Caco-2 (cell line): Measurements from ENCODE around the gene NEFH. TPM values are rescaled to one million over a fixed set of nuclear protein-coding genes. Genes with fewer than 3 reads are reported as not detected.
A peak's percentile ranks its signal among the peaks of the same experiment; 100 is the strongest.

Source experiments
- Bru-seq: library from RNA; stranded (reverse); fragments of 400-500 nt; gene quantifications from one replicate; lab custom pipeline; 2021; lab: Mats Ljungman, UMichigan
- BruChase-seq, 2 experiments: library from RNA; stranded (reverse); fragments of 400-500 nt; gene quantifications; one replicate each; lab custom pipeline; 2021; lab: Mats Ljungman, UMichigan
- BruUV-seq: library from RNA; stranded (reverse); fragments of 400-500 nt; replicated peaks from 2 replicates; lab custom pipeline; 2021; lab: Mats Ljungman, UMichigan
- CTCF ChIA-PET: fragments of 300-600 bp; sonication (Branson Sonifier 250); formaldehyde crosslinking; loops from one replicate; lab custom pipeline; 2022; ENCODE audit warnings: antibody characterized with exemption; lab: Charles Lee
- POLR2A ChIA-PET: fragments of 300-600 bp; sonication (Branson Sonifier 250); formaldehyde crosslinking; loops from one replicate; lab custom pipeline; 2022; ENCODE audit warnings: antibody characterized with exemption; lab: Charles Lee
- DNase-seq, 2 experiments: peaks; one replicate each; pipeline versions ENCODE4 v3.0.0 to v3.0.0-alpha.2; 2020 to 2022
- H3K27me3 ChIP-seq: replicated peaks from 2 replicates; pipeline ENCODE4 v1.6.0; 2011; ENCODE audit warnings: low read length; ENCODE audit not compliant: control insufficient read depth, insufficient read depth
- H3K36me3 ChIP-seq: 2 replicates; pipeline ENCODE4 v1.5.1; 2011; ENCODE audit warnings: low read length; ENCODE audit not compliant: control insufficient read depth, insufficient read depth
- H3K4me1 ChIP-seq: fragments of 250-450 bp; sonication (Bioruptor Pico); 2 replicates; pipeline ENCODE4 v1.5.1; 2020; ENCODE audit warnings: mild to moderate bottlenecking
- H3K4me3 ChIP-seq: 2 replicates; pipeline ENCODE4 v1.5.1; 2011; ENCODE audit warnings: low read depth, mild to moderate bottlenecking, control low read depth, low read length
- H3K9me3 ChIP-seq: fragments of 250-450 bp; sonication (Bioruptor Pico); 2 replicates; pipeline ENCODE4 v1.5.1; 2020; ENCODE audit warnings: mild to moderate bottlenecking, moderate library complexity
- H3K27ac Mint-ChIP-seq: one replicate; pipeline ENCODE4 v1.8.0; 2022; ENCODE audit warnings: mixed read lengths; ENCODE audit not compliant: unreplicated experiment
- H3K27me3 Mint-ChIP-seq: one replicate; pipeline ENCODE4 v1.8.0; 2022; ENCODE audit warnings: mixed read lengths; ENCODE audit not compliant: insufficient read depth, unreplicated experiment
- H3K36me3 Mint-ChIP-seq: one replicate; pipeline ENCODE4 v1.8.0; 2022; ENCODE audit warnings: mild to moderate bottlenecking, mixed read lengths; ENCODE audit not compliant: insufficient read depth, unreplicated experiment
- H3K4me1 Mint-ChIP-seq: one replicate; pipeline ENCODE4 v1.8.0; 2022; ENCODE audit warnings: low read depth, mixed read lengths; ENCODE audit not compliant: unreplicated experiment
- H3K4me3 Mint-ChIP-seq: one replicate; pipeline ENCODE4 v1.8.0; 2022; ENCODE audit warnings: mild to moderate bottlenecking, moderate library complexity, mixed read lengths; ENCODE audit not compliant: unreplicated experiment
- H3K9me3 Mint-ChIP-seq: one replicate; pipeline ENCODE4 v1.8.0; 2022; ENCODE audit warnings: mixed read lengths; ENCODE audit not compliant: unreplicated experiment
- CTCF ChIP-seq, 2 experiments: fragments of 200-600 bp in 1 of 2; IDR thresholded peaks; 1 replicate in 1 of 2; 2 replicates in 1 of 2; pipeline versions ENCODE4 v1.5.1 to v1.8.0; 2011 to 2022; ENCODE audit warnings: antibody characterized with exemption in 1 of 2, control low read depth in 1 of 2, inconsistent platforms in 1 of 2, low read depth in 1 of 2, low read length in 1 of 2, mild to moderate bottlenecking in 1 of 2, moderate library complexity in 1 of 2; ENCODE audit not compliant: insufficient read depth in 1 of 2, severe bottlenecking in 1 of 2, unreplicated experiment in 1 of 2
- intact Hi-C: fragments of 100-400 bp; cut with micrococcal nuclease; formaldehyde crosslinking; loops from one replicate; pipeline ENCODE4 v1.10.0; 2022; ENCODE audit not compliant: unreplicated experiment
- long read RNA-seq: library from polyadenylated mRNA; stranded (forward); transcript quantifications from one replicate; pipeline ENCODE4 v2.0.0, GENCODE V29; 2022
- total RNA-seq: library from RNA; stranded (reverse); gene quantifications from 2 replicates; pipeline ENCODE4 v1.2.3, GENCODE V29; 2022

The NEFH gene
- total RNA-seq: not detected in 2 replicates
- percentile 7 among the genes with signal in this experiment for Bru-seq, nascent RNA
- percentile 11 among the genes with signal in this experiment for BruChase-seq, experiment 1, labeled RNA remaining after a 2-hour chase
- percentile 17 among the genes with signal in this experiment for BruChase-seq, experiment 2, labeled RNA remaining after a 6-hour chase
- long read RNA-seq: 0 reads

- H3K4me3 ChIP-seq: no peak within 1 kb of the TSS
- no peaks in the 10 kb centered on the region for H3K9me3 ChIP-seq
- Mint-ChIP-seq H3K4me1 (peaks cover 7% of the 10 kb centered on the region), H3K9me3 (no peaks in the 10 kb centered on the region), H3K4me3 (no peak within 1 kb of the TSS), H3K27me3 (peaks cover 15% of the 10 kb centered on the region), H3K36me3 (no peaks in the 10 kb centered on the region), H3K27ac (no peak within 1 kb of the TSS)
- TF ChIP-seq CTCF (IDR thresholded peaks at IDR 0.05; ENCODE audit: insufficient read depth in 1 of 2, low read depth in 1 of 2, low read length in 1 of 2, severe bottlenecking in 1 of 2, unreplicated experiment in 1 of 2): no peak
- POLR2A ChIA-PET: no interaction called here
- no peaks in the 10 kb centered on the region for H3K4me1 ChIP-seq
- CTCF ChIA-PET: no interaction called here
- H3K27me3 ChIP-seq: no peaks in the 10 kb centered on the region; the same call in 1 of the 2 replicates
- BruUV-seq: no TSS peak
- DNase-seq: peak in 1 of 2 experiments; percentile 12
- intact Hi-C loops: no loop called here
- no peaks in the 10 kb centered on the region for H3K36me3 ChIP-seq
Measured at GRCh38 chr22:29479417-29480261, at the start of gene NEFH. Gene NEFH, plus strand, starts transcription at chr22:29480218. Its CDS starts 45 bp downstream, at chr22:29480263.

- H3K4me1 ChIP-seq: peaks cover 16% of the 10 kb centered on the region
- H3K4me3 ChIP-seq: no peak overlapping the region
- peak; percentile 41 to 62 for DNase-seq
- no peaks in the 10 kb centered on the region for H3K36me3 Mint-ChIP-seq
- no TSS peak for BruUV-seq
- H3K4me3 Mint-ChIP-seq: no peak overlapping the region
- intact Hi-C loops: no loop called here
- H3K27me3 Mint-ChIP-seq: no peaks in the 10 kb centered on the region
- no peaks in the 10 kb centered on the region for H3K9me3 ChIP-seq
- peaks cover 7% of the 10 kb centered on the region for H3K4me1 Mint-ChIP-seq
- H3K27ac Mint-ChIP-seq: no peak overlapping the region
- POLR2A ChIA-PET: no interaction called here
- no peaks in the 10 kb centered on the region for H3K9me3 Mint-ChIP-seq
- TF ChIP-seq CTCF (IDR thresholded peaks at IDR 0.05; ENCODE audit: insufficient read depth in 1 of 2, low read depth in 1 of 2, low read length in 1 of 2, severe bottlenecking in 1 of 2, unreplicated experiment in 1 of 2): no peak
- CTCF ChIA-PET: no interaction called here
- H3K27me3 ChIP-seq: no peaks in the 10 kb centered on the region
- H3K36me3 ChIP-seq: no peaks in the 10 kb centered on the region
Measured at GRCh38 chr22:29431986-29432385, 48.0 kb upstream of the NEFH start.

- H3K36me3 ChIP-seq: no peaks in the 10 kb centered on the region
- peaks cover 16% of the 10 kb centered on the region for H3K4me1 ChIP-seq
- Mint-ChIP-seq H3K27me3 (no peaks in the 10 kb centered on the region), H3K4me3 (no peak overlapping the region), H3K9me3 (no peaks in the 10 kb centered on the region), H3K36me3 (no peaks in the 10 kb centered on the region), H3K27ac (no peak overlapping the region), H3K4me1 (peaks cover 7% of the 10 kb centered on the region)
- BruUV-seq: no TSS peak
- no peaks in the 10 kb centered on the region for H3K27me3 ChIP-seq
- intact Hi-C loops: no loop called here
- no peak overlapping the region for H3K4me3 ChIP-seq
- ChIA-PET CTCF (no interaction called here), POLR2A (no interaction called here)
- no peak for TF ChIP-seq CTCF (IDR thresholded peaks at IDR 0.05; ENCODE audit: insufficient read depth in 1 of 2, low read depth in 1 of 2, low read length in 1 of 2, severe bottlenecking in 1 of 2, unreplicated experiment in 1 of 2)
- DNase-seq: no peak
- H3K9me3 ChIP-seq: no peaks in the 10 kb centered on the region
Measured at GRCh38 chr22:29433856-29434255, 46.2 kb upstream of the NEFH start.
